Heart left ventricle (tissue), 13 donors: Measurements from ENCODE around the gene ADAMTS12.

Source experiments
- CTCF ChIP-seq, 12 donors: fragments of 200-600 bp; sonication (generic) in 4 of 12; IDR thresholded peaks; one replicate each; pipeline versions ENCODE4 v1.5.0 to v1.8.0; 2018 to 2022; ENCODE audit warnings: antibody characterized with exemption in 12 of 12, mild to moderate bottlenecking in 5 of 12
- POLR2A ChIP-seq, 2 donors: fragments of 450-650 bp; IDR thresholded peaks; one replicate each; pipeline ENCODE4 v1.6.1; 2017; ENCODE audit warnings: antibody characterized with exemption in 2 of 2, mild to moderate bottlenecking in 2 of 2, moderate library complexity in 2 of 2
- donor health status: ischemic (EF 13 %, LVEDD 7.1; RV severe dilation, severe dysfunction).
- donor health status: DM: no; HTN: yes; CAD: no.
- donor health status: DM: no; HTN: no; CAD: no.
- donor health status: ischemic (EF 25% LVEDD 6.9; RV normal size, moderate dysfunction).
- donor health status: ischemic (EF 25% LVEDD 5.7; RV mildly dilated, moderate dysfunction).
- donor health status: ischemic (EF 35%, LVEDD 5.7; RV mildly dilated, moderate dysfunction).
- donor health status: nonischemic (EF 11% LVEDD 7.7; RV severe dilation, severe dysfunction).
- donor health status: DM: yes; HTN: yes; CAD: no.
- donor health status: PGD.
- donor health status: ischemic (EF 29% LVEDD 5.4; RV normal size, mild dysfunction).
- donor health status: nonischemic (EF 23%, LVEDD 6.1; RV moderate dilation, normal function).

- TF ChIP-seq POLR2A (IDR thresholded peaks at IDR 0.05), result no peak
- TF ChIP-seq CTCF (IDR thresholded peaks at IDR 0.05), result no peak
Measured at GRCh38 chr5:33713136-33713765, 178.5 kb downstream of the ADAMTS12 start.
